Activated naive CD8-positive, alpha-beta T cell (primary cell): ENCODE results near the gene TRIM13.
"Not testable (repeated sequence)": the region's sequence is repeated elsewhere in the genome, so short reads cannot be mapped to it uniquely, and the experiment has no call there.

Experiments
- H3K27ac Mint-ChIP-seq: one replicate; pipeline ENCODE4 v1.8.0; 2021; ENCODE audit warnings: mixed read lengths
- H3K27me3 Mint-ChIP-seq: one replicate; pipeline ENCODE4 v1.8.0; 2021; ENCODE audit warnings: mixed read lengths
- H3K36me3 Mint-ChIP-seq: one replicate; pipeline ENCODE4 v1.8.0; 2021; ENCODE audit warnings: mixed read lengths
- H3K4me1 Mint-ChIP-seq: one replicate; pipeline ENCODE4 v1.8.0; 2021; ENCODE audit warnings: low read depth, mixed read lengths
- H3K4me3 Mint-ChIP-seq: one replicate; pipeline ENCODE4 v1.8.0; 2021; ENCODE audit warnings: mild to moderate bottlenecking, mixed read lengths
- H3K9me3 Mint-ChIP-seq: one replicate; pipeline ENCODE4 v1.8.0; 2021; ENCODE audit warnings: low read depth, mixed read lengths

The TRIM13 gene

GRCh38 chr13:50015750-50016149 is 18.9 kb downstream of the TRIM13 start:
- Mint-ChIP-seq H3K9me3 (peaks cover 7% of the 10 kb centered on the region), H3K4me3 (no peak overlapping the region), H3K36me3 (peaks cover 27% of the 10 kb centered on the region), H3K4me1 (peaks cover 31% of the 10 kb centered on the region), H3K27me3 (no peaks in the 10 kb centered on the region), H3K27ac (no peak overlapping the region)

- Mint-ChIP-seq H3K36me3 (peaks cover 25% of the 10 kb centered on the region), H3K4me1 (peaks cover 27% of the 10 kb centered on the region), H3K4me3 (no peak overlapping the region), H3K27me3 (no peaks in the 10 kb centered on the region), H3K27ac (no peak overlapping the region), H3K9me3 (peaks cover 7% of the 10 kb centered on the region)
Observed at GRCh38 chr13:50016444-50016843, 19.6 kb downstream of the TRIM13 start.

GRCh38 chr13:50017819-50018218 is 21.0 kb downstream of the TRIM13 start:
- Mint-ChIP-seq H3K27me3 (no peaks in the 10 kb centered on the region), H3K36me3 (peaks cover 15% of the 10 kb centered on the region), H3K4me3 (no peak overlapping the region), H3K4me1 (peaks cover 20% of the 10 kb centered on the region), H3K27ac (no peak overlapping the region), H3K9me3 (peaks cover 4% of the 10 kb centered on the region)

GRCh38 chr13:50025436-50025835 is 28.6 kb downstream of the TRIM13 start:
- H3K4me1 Mint-ChIP-seq = no peaks in the 10 kb centered on the region
- H3K27me3 Mint-ChIP-seq = no peaks in the 10 kb centered on the region
- H3K27ac Mint-ChIP-seq = no peak overlapping the region
- no peak overlapping the region for H3K4me3 Mint-ChIP-seq
- no peaks in the 10 kb centered on the region for H3K9me3 Mint-ChIP-seq
- H3K36me3 Mint-ChIP-seq = peaks cover 8% of the 10 kb centered on the region

- H3K9me3 Mint-ChIP-seq = no peaks in the 10 kb centered on the region
- H3K27ac Mint-ChIP-seq = no peak overlapping the region
- no peaks in the 10 kb centered on the region for H3K27me3 Mint-ChIP-seq
- H3K36me3 Mint-ChIP-seq = peaks cover 5% of the 10 kb centered on the region
- H3K4me1 Mint-ChIP-seq = no peaks in the 10 kb centered on the region
- H3K4me3 Mint-ChIP-seq = no peak overlapping the region
Observed at GRCh38 chr13:50026788-50027473, 30.1 kb downstream of the TRIM13 start.

- Mint-ChIP-seq H3K4me3 (no peak overlapping the region), H3K36me3 (peaks cover 5% of the 10 kb centered on the region), H3K27me3 (no peaks in the 10 kb centered on the region), H3K4me1 (no peaks in the 10 kb centered on the region), H3K9me3 (no peaks in the 10 kb centered on the region), H3K27ac (no peak overlapping the region)
Observed at GRCh38 chr13:50030315-50030714, 33.5 kb downstream of the TRIM13 start.

- H3K27ac Mint-ChIP-seq = no peak overlapping the region
- peaks cover 2% of the 10 kb centered on the region for H3K36me3 Mint-ChIP-seq
- H3K9me3 Mint-ChIP-seq = no peaks in the 10 kb centered on the region
- no peak overlapping the region for H3K4me3 Mint-ChIP-seq
- no peaks in the 10 kb centered on the region for H3K4me1 Mint-ChIP-seq
- no peaks in the 10 kb centered on the region for H3K27me3 Mint-ChIP-seq
Observed at GRCh38 chr13:50033725-50034124, 36.9 kb downstream of the TRIM13 start.

GRCh38 chr13:50037788-50038187 is 40.9 kb downstream of the TRIM13 start:
- H3K27ac Mint-ChIP-seq = no peak overlapping the region

GRCh38 chr13:50038266-50038665 is 41.4 kb downstream of the TRIM13 start:
- Mint-ChIP-seq H3K27me3 (no peaks in the 10 kb centered on the region), H3K27ac (no peak overlapping the region), H3K9me3 (no peaks in the 10 kb centered on the region), H3K36me3 (peaks cover 3% of the 10 kb centered on the region), H3K4me3 (no peak overlapping the region), H3K4me1 (no peaks in the 10 kb centered on the region)

More at GRCh38 chr13:50037788-50038187, 40.9 kb downstream of the TRIM13 start:
- no peak overlapping the region for H3K4me3 Mint-ChIP-seq
- no peaks in the 10 kb centered on the region for H3K9me3 Mint-ChIP-seq
- H3K27me3 Mint-ChIP-seq = no peaks in the 10 kb centered on the region
- H3K36me3 Mint-ChIP-seq = peaks cover 3% of the 10 kb centered on the region
- H3K4me1 Mint-ChIP-seq = no peaks in the 10 kb centered on the region

GRCh38 chr13:50052478-50052877 is 55.6 kb downstream of the TRIM13 start:
- Mint-ChIP-seq H3K4me3 (no peak overlapping the region), H3K27ac (no peak overlapping the region), H3K9me3 (no peaks in the 10 kb centered on the region), H3K4me1 (peaks cover 7% of the 10 kb centered on the region), H3K36me3 (peaks cover 8% of the 10 kb centered on the region), H3K27me3 (no peaks in the 10 kb centered on the region)

GRCh38 chr13:50053844-50054243 is 57.0 kb downstream of the TRIM13 start:
- peaks cover 7% of the 10 kb centered on the region for H3K4me1 Mint-ChIP-seq
- no peak overlapping the region for H3K27ac Mint-ChIP-seq
- peaks cover 8% of the 10 kb centered on the region for H3K36me3 Mint-ChIP-seq
- H3K27me3 Mint-ChIP-seq = no peaks in the 10 kb centered on the region
- H3K9me3 Mint-ChIP-seq = no peaks in the 10 kb centered on the region
- H3K4me3 Mint-ChIP-seq = no peak overlapping the region

- Mint-ChIP-seq H3K4me3 (no peak overlapping the region), H3K27ac (no peak overlapping the region), H3K9me3 (no peaks in the 10 kb centered on the region), H3K27me3 (no peaks in the 10 kb centered on the region), H3K4me1 (peaks cover 7% of the 10 kb centered on the region), H3K36me3 (peaks cover 8% of the 10 kb centered on the region)
Observed at GRCh38 chr13:50055454-50055853, 58.6 kb downstream of the TRIM13 start.

GRCh38 chr13:50060718-50061117 is 63.9 kb downstream of the TRIM13 start:
- Mint-ChIP-seq H3K36me3 (peaks cover under 1% of the 10 kb centered on the region), H3K27ac (no peak overlapping the region), H3K27me3 (no peaks in the 10 kb centered on the region), H3K4me3 (no peak overlapping the region), H3K4me1 (peaks cover 3% of the 10 kb centered on the region), H3K9me3 (no peaks in the 10 kb centered on the region)

- not testable (repeated sequence) for H3K4me1 Mint-ChIP-seq, H3K27me3 Mint-ChIP-seq, H3K9me3 Mint-ChIP-seq, H3K27ac Mint-ChIP-seq, H3K36me3 Mint-ChIP-seq, H3K4me3 Mint-ChIP-seq
Observed at GRCh38 chr13:50062336-50062735, 65.5 kb downstream of the TRIM13 start.

- Mint-ChIP-seq H3K4me3 (no peak overlapping the region), H3K27ac (no peak overlapping the region), H3K27me3 (no peaks in the 10 kb centered on the region), H3K36me3 (peaks cover 4% of the 10 kb centered on the region), H3K4me1 (no peaks in the 10 kb centered on the region), H3K9me3 (no peaks in the 10 kb centered on the region)
Observed at GRCh38 chr13:50065712-50066111, 68.9 kb downstream of the TRIM13 start.
